ENCODE results near the gene EPHX1.

GRCh38 chr1:225877580-225877979, 67.7 kb downstream of the EPHX1 start:
- TF ChIP-seq, protein P1, sequence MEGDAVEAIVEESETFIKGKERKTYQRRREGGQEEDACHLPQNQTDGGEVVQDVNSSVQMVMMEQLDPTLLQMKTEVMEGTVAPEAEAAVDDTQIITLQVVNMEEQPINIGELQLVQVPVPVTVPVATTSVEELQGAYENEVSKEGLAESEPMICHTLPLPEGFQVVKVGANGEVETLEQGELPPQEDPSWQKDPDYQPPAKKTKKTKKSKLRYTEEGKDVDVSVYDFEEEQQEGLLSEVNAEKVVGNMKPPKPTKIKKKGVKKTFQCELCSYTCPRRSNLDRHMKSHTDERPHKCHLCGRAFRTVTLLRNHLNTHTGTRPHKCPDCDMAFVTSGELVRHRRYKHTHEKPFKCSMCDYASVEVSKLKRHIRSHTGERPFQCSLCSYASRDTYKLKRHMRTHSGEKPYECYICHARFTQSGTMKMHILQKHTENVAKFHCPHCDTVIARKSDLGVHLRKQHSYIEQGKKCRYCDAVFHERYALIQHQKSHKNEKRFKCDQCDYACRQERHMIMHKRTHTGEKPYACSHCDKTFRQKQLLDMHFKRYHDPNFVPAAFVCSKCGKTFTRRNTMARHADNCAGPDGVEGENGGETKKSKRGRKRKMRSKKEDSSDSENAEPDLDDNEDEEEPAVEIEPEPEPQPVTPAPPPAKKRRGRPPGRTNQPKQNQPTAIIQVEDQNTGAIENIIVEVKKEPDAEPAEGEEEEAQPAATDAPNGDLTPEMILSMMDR (IDR thresholded peaks at IDR 0.05) = no peak
- TF ChIP-seq POLR2A (IDR thresholded peaks at IDR 0.05) (no peak), POLR2AphosphoS5 (IDR thresholded peaks at IDR 0.05; ENCODE audit: insufficient read depth in 1 of 2, low read depth in 1 of 2) (no peak)

All from vagina (tissue), 2 donors.